Mucosa of descending colon (tissue), 3 donors: ENCODE results near the gene RUNX1. TPM values are rescaled to one million over a fixed set of nuclear protein-coding genes. Genes with fewer than 3 reads are reported as not detected.
"Not testable (repeated sequence)": the region's sequence is repeated elsewhere in the genome, so short reads cannot be mapped to it uniquely, and the experiment has no call there.

ENCODE experiments used
- ATAC-seq: fragments of 200-7000 bp; cut with Tn5 transposase; one replicate; pipeline ENCODE4 v1.9.1; 2020; ENCODE audit warnings: mild to moderate bottlenecking, moderate library complexity
- DNase-seq, 3 donors: peaks; one replicate each; pipeline ENCODE4 v3.0.0-alpha.2; 2020
- H3K36me3 ChIP-seq: fragments of 200-600 bp; one replicate; pipeline ENCODE4 v1.8.0; 2021; ENCODE audit warnings: low read depth, mild to moderate bottlenecking
- H3K4me1 ChIP-seq: fragments of 200-600 bp; one replicate; pipeline ENCODE4 v1.8.0; 2021; ENCODE audit warnings: low read depth, mild to moderate bottlenecking
- H3K4me3 ChIP-seq: fragments of 200-600 bp; one replicate; pipeline ENCODE4 v1.8.0; 2021; ENCODE audit warnings: mild to moderate bottlenecking
- H3K9me3 ChIP-seq: fragments of 200-600 bp; one replicate; pipeline ENCODE4 v1.8.0; 2021; ENCODE audit warnings: mild to moderate bottlenecking
- CTCF ChIP-seq: fragments of 200-600 bp; IDR thresholded peaks from one replicate; pipeline ENCODE4 v1.8.0; 2022; ENCODE audit warnings: antibody characterized with exemption, mild to moderate bottlenecking
- intact Hi-C, 2 donors: fragments of 100-400 bp; cut with DNase I in 1 of 2; cut with micrococcal nuclease in 1 of 2; formaldehyde crosslinking; loops; one replicate each; pipeline versions ENCODE4 v1.11.0 to v1.11.1; 2022; cut with DNase I, micrococcal nuclease
- total RNA-seq, 3 donors: library from RNA; stranded (reverse); fragmentation: NEBNext Ultra II Directional in 2 of 3; extraction: Animal tissue kit (Norgen Biotek cat#: 25700) in 2 of 3; gene quantifications; one replicate each; pipeline versions ENCODE4 v1.2.1 to v1.2.4, GENCODE V29; 2021 to 2023
- donor health status: DM: no; HTN: no; CAD: no; lungs with moderate emphysema.
- donor health status: DM: no; HTN: no; CAD: no.
- donor health status: DM: no; HTN: yes; CAD: no.

RUNX1 gene
- total RNA-seq, 3 donors from 2014 or later, result 16.5 to 29.4 (median 24.0) TPM

- Histone ChIP-seq H3K4me3 (no peak overlapping the region), H3K4me1 (no peaks in the 10 kb centered on the region), H3K36me3 (no peaks in the 10 kb centered on the region), H3K9me3 (no peaks in the 10 kb centered on the region)
- ATAC-seq, result no peak
- intact Hi-C loops, result no loop called here
- DNase-seq, result no peak
- TF ChIP-seq CTCF, result no peak
These were observed 53.2 kb downstream of the RUNX1 start for GRCh38 chr21:34995979-34996303.

GRCh38 chr21:34994766-34995631 is 54.1 kb downstream of the RUNX1 start:
- DNase-seq, result no peak
- no peak for TF ChIP-seq CTCF
- Histone ChIP-seq H3K4me1 (no peaks in the 10 kb centered on the region), H3K4me3 (no peak overlapping the region), H3K36me3 (no peaks in the 10 kb centered on the region), H3K9me3 (no peaks in the 10 kb centered on the region)
- ATAC-seq, result peak; percentile 19
- intact Hi-C loops, result no loop called here

GRCh38 chr21:34993521-34993921 is 55.6 kb downstream of the RUNX1 start:
- H3K4me3 ChIP-seq, H3K9me3 ChIP-seq, ATAC-seq, H3K36me3 ChIP-seq, H3K4me1 ChIP-seq, intact Hi-C loops, DNase-seq: not testable (repeated sequence)

GRCh38 chr21:34992736-34993398 is 56.2 kb downstream of the RUNX1 start:
- Histone ChIP-seq H3K36me3 (no peaks in the 10 kb centered on the region), H3K9me3 (no peaks in the 10 kb centered on the region), H3K4me1 (no peaks in the 10 kb centered on the region), H3K4me3 (no peak overlapping the region)
- ATAC-seq, result peak; percentile 32
- peak in 1 of 3 donors; percentile 62 for DNase-seq
- intact Hi-C loops, result no loop called here
- no peak for TF ChIP-seq CTCF

GRCh38 chr21:34992180-34992579 is 56.9 kb downstream of the RUNX1 start:
- no peak overlapping the region for H3K4me3 ChIP-seq
- TF ChIP-seq CTCF, result no peak
- no peak for ATAC-seq
- no peaks in the 10 kb centered on the region for H3K36me3 ChIP-seq
- no peaks in the 10 kb centered on the region for H3K9me3 ChIP-seq
- intact Hi-C loops, result no loop called here
- H3K4me1 ChIP-seq, result no peaks in the 10 kb centered on the region
- no peak for DNase-seq

- TF ChIP-seq CTCF, result no peak
- Histone ChIP-seq H3K4me1 (peaks cover 5% of the 10 kb centered on the region), H3K9me3 (no peaks in the 10 kb centered on the region), H3K4me3 (no peak overlapping the region), H3K36me3 (no peaks in the 10 kb centered on the region)
- DNase-seq, result no peak
- intact Hi-C loops, result no loop called here
- ATAC-seq, result no peak
These were observed 57.6 kb downstream of the RUNX1 start for GRCh38 chr21:34991366-34991957.
